Keratinocyte (primary cell): Measurements from ENCODE around the gene TMOD3. TPM values are rescaled to one million over a fixed set of nuclear protein-coding genes. Genes with fewer than 3 reads are reported as not detected.

Experiments used
- DNase-seq: peaks from one replicate; pipeline ENCODE4 v3.0.0-alpha.2; 2011; ENCODE audit warnings: low read depth, missing footprints, low spot score
- FAIRE-seq: peaks from 2 replicates; lab custom pipeline; 2011; peaks lifted over from hg19 to GRCh38; lab: Jason Lieb, UNC
- H2AFZ ChIP-seq: 2 replicates; pipeline ENCODE4 v1.6.0; 2012; ENCODE audit warnings: low read length, control low read depth, inconsistent platforms; ENCODE audit not compliant: control insufficient read depth
- H3K27ac ChIP-seq: 2 replicates; pipeline ENCODE4 v1.5.1; 2011; ENCODE audit warnings: low read length; ENCODE audit not compliant: control insufficient read depth, insufficient read depth
- H3K27me3 ChIP-seq: 3 replicates; pipeline ENCODE4 v1.6.0; 2011; ENCODE audit warnings: low read length; ENCODE audit not compliant: control insufficient read depth, insufficient read depth; ENCODE audit errors: extremely low read depth
- H3K36me3 ChIP-seq, 2 experiments: 2 replicates in 1 of 2; 3 replicates in 1 of 2; pipeline ENCODE4 v1.5.1; 2011; ENCODE audit warnings: low read length in 2 of 2, mild to moderate bottlenecking in 1 of 2; ENCODE audit not compliant: control insufficient read depth in 2 of 2, insufficient read depth in 2 of 2; ENCODE audit errors: extremely low read depth in 1 of 2
- H3K4me1 ChIP-seq: 3 replicates; pipeline ENCODE4 v1.5.1; 2011; ENCODE audit warnings: low read length; ENCODE audit not compliant: control insufficient read depth, insufficient read depth; ENCODE audit errors: extremely low read depth
- H3K4me2 ChIP-seq: 3 replicates; pipeline ENCODE4 v1.6.0; 2011; ENCODE audit warnings: low read depth, low read length; ENCODE audit not compliant: control insufficient read depth, insufficient read depth; ENCODE audit errors: extremely low read depth
- H3K4me3 ChIP-seq, 3 experiments: fragments of 200-600 bp in 1 of 3; sonication (generic) in 1 of 3; 2 replicates in 2 of 3; 3 replicates in 1 of 3; pipeline ENCODE4 v1.5.1; 2011 to 2016; ENCODE audit warnings: low read length in 3 of 3, mild to moderate bottlenecking in 3 of 3, control low read depth in 2 of 3, inconsistent platforms in 1 of 3, low read depth in 1 of 3, mixed read lengths in 1 of 3, mixed run types in 1 of 3, moderate library complexity in 1 of 3; ENCODE audit not compliant: control insufficient read depth in 2 of 3, insufficient read depth in 2 of 3; ENCODE audit errors: extremely low read depth in 1 of 3
- H3K79me2 ChIP-seq: 2 replicates; pipeline ENCODE4 v1.6.0; 2012; ENCODE audit warnings: low read length; ENCODE audit not compliant: control insufficient read depth, insufficient read depth
- H3K9ac ChIP-seq: 3 replicates; pipeline ENCODE4 v1.6.0; 2011; ENCODE audit warnings: low read length; ENCODE audit not compliant: control insufficient read depth, insufficient read depth; ENCODE audit errors: extremely low read depth
- H3K9me1 ChIP-seq: 3 replicates; pipeline ENCODE4 v1.6.0; 2011; ENCODE audit warnings: low read length; ENCODE audit not compliant: control insufficient read depth, insufficient read depth; ENCODE audit errors: extremely low read depth
- H3K9me3 ChIP-seq: 2 replicates; pipeline ENCODE4 v1.5.1; 2012; ENCODE audit warnings: low read depth, low read length; ENCODE audit not compliant: control insufficient read depth
- H4K20me1 ChIP-seq: 3 replicates; pipeline ENCODE4 v1.6.0; 2011; ENCODE audit warnings: low read length; ENCODE audit not compliant: control insufficient read depth, insufficient read depth; ENCODE audit errors: extremely low read depth
- EZH2 ChIP-seq: IDR thresholded peaks from one replicate; pipeline ENCODE4 v1.6.1; 2012; ENCODE audit warnings: inconsistent platforms, mild to moderate bottlenecking, low read length, moderate library complexity
- dilution Hi-C: fragments of 300-500 bp; cut with MboI; formaldehyde crosslinking; loops from one replicate; pipeline ENCODE4 v1.7.0; 2020; ENCODE audit warnings: low sequenced_read_pairs; ENCODE audit not compliant: extremely low pct_ligation_motif_present
- polyA plus RNA-seq, 5 experiments: library from polyadenylated mRNA; depleted of rRNA in 3 of 5; stranded (reverse) in 3 of 5; stranded (forward) in 1 of 5; unstranded in 1 of 5; fragments of >200 nt; gene quantifications; 1 replicate in 1 of 5; 2 replicates in 3 of 5; 3 replicates in 1 of 5; pipeline versions ENCODE4 v1.2.1 to v1.2.3, GENCODE V29; 2011 to 2012; ENCODE audit warnings: missing spikeins in 2 of 5, low read depth in 1 of 5, low replicate concordance in 1 of 5
- TF ChIP-seq, protein P1 (sequence below), 3 experiments: IDR thresholded peaks in 1 of 3; conservative IDR thresholded peaks in 1 of 3; optimal IDR thresholded peaks in 1 of 3; 2 replicates in 2 of 3; 3 replicates in 1 of 3; pipeline versions ENCODE3 to v1.5.1; 2011; ENCODE audit warnings: low read length in 3 of 3, mild to moderate bottlenecking in 3 of 3, moderate library complexity in 2 of 3, control low read depth in 1 of 3, inconsistent platforms in 1 of 3; ENCODE audit not compliant: insufficient read depth in 2 of 3; ENCODE audit errors: extremely low read depth in 1 of 3

TMOD3 gene
- polyA plus RNA-seq, 1 donor (not counting 4 experiments of a cell fraction or from before 2014, with no cell fraction given), result 100 TPM

DNA sequence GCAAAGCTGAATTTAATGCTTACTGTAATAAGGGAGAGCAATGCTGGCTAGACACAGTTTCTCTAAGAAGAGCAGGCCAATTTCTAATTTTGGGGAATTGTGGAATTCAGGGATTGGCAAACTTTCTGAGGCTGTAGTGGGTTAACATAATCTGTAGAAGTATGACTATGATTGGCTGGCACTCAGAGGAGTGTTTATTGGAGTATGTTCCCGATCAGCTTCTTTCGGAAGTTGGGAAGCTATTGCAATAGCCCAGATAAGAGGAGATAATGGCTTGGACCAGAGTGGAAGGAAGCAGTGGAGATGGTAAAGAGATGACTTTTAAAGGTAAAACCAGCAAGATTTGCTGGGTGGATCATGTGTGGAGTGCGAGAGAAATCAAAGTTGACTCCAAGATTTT, 19.4 kb downstream of the TMOD3 start:
- FAIRE-seq (no peak), DNase-seq (no peak)
- Histone ChIP-seq H3K27me3 (no peaks in the 10 kb centered on the region), H3K9me3 (no peaks in the 10 kb centered on the region), H3K9ac (no peak overlapping the region), H3K79me2 (peaks cover 98% of the 10 kb centered on the region), H3K36me3 (peaks cover 5 to 15% of the 10 kb centered on the region in 2 experiments), H3K4me2 (peak overlapping the region; percentile 6), H3K4me3 (no peak overlapping the region), H3K27ac (peak overlapping the region; percentile 24), H3K9me1 (peaks cover 2% of the 10 kb centered on the region), H4K20me1 (peaks cover 34% of the 10 kb centered on the region), H3K4me1 (peaks cover 48% of the 10 kb centered on the region), H2AFZ (no peak overlapping the region)
- dilution Hi-C loops, result no loop called here
- TF ChIP-seq, protein P1, sequence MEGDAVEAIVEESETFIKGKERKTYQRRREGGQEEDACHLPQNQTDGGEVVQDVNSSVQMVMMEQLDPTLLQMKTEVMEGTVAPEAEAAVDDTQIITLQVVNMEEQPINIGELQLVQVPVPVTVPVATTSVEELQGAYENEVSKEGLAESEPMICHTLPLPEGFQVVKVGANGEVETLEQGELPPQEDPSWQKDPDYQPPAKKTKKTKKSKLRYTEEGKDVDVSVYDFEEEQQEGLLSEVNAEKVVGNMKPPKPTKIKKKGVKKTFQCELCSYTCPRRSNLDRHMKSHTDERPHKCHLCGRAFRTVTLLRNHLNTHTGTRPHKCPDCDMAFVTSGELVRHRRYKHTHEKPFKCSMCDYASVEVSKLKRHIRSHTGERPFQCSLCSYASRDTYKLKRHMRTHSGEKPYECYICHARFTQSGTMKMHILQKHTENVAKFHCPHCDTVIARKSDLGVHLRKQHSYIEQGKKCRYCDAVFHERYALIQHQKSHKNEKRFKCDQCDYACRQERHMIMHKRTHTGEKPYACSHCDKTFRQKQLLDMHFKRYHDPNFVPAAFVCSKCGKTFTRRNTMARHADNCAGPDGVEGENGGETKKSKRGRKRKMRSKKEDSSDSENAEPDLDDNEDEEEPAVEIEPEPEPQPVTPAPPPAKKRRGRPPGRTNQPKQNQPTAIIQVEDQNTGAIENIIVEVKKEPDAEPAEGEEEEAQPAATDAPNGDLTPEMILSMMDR (optimal IDR thresholded peaks at IDR 0.05 in 1 of 3, IDR thresholded peaks at IDR 0.05 in 1 of 3, conservative IDR thresholded peaks at IDR 0.05 in 1 of 3; ENCODE audit: extremely low read depth in 1 of 3, insufficient read depth in 2 of 3, low read length in 3 of 3), result no peak
- TF ChIP-seq EZH2, result no peak

DNA sequence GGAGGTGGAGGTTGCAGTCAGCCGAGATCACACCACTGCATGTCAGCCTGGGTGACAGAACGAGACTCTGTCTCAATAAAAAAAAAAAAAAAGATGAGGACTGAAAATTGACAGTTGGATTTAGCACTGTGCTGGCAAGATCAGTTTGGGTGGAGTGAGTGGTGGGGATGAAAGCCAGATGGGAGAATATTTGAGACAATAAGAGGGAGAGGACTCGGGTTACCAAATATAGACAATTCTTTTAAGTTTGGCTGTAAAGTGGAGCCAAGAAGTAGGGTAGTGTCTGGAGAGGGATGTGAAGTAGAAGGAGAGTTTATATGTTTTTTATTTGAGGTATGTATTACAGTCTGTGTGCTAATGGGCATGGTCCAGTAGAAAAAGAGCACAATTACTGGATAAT, 20.4 kb downstream of the TMOD3 start:
- Histone ChIP-seq H3K4me3 (no peak overlapping the region), H3K79me2 (peaks cover 98% of the 10 kb centered on the region), H3K4me1 (peaks cover 42% of the 10 kb centered on the region), H3K9ac (no peak overlapping the region), H3K9me3 (no peaks in the 10 kb centered on the region), H3K27me3 (no peaks in the 10 kb centered on the region), H3K9me1 (peaks cover 2% of the 10 kb centered on the region), H3K4me2 (no peak overlapping the region), H3K27ac (no peak overlapping the region), H4K20me1 (peaks cover 35% of the 10 kb centered on the region), H3K36me3 (peaks cover 5 to 15% of the 10 kb centered on the region in 2 experiments), H2AFZ (no peak overlapping the region)
- DNase-seq (no peak), FAIRE-seq (no peak)
- TF ChIP-seq EZH2, result no peak
- TF ChIP-seq, protein P1 (optimal IDR thresholded peaks at IDR 0.05 in 1 of 3, IDR thresholded peaks at IDR 0.05 in 1 of 3, conservative IDR thresholded peaks at IDR 0.05 in 1 of 3; ENCODE audit: extremely low read depth in 1 of 3, insufficient read depth in 2 of 3, low read length in 3 of 3), result no peak
- dilution Hi-C loops, result no loop called here
